Measurements from ENCODE around the gene ADGRA1.
"Not testable (repeated sequence)": the region's sequence is repeated elsewhere in the genome, so short reads cannot be mapped to it uniquely, and the experiment has no call there.

ADGRA1 gene

GRCh38 chr10:133130602-133131001, 42.9 kb downstream of the ADGRA1 start:
- no peak for DNase-seq

GRCh38 chr10:133131053-133131452, 43.3 kb downstream of the ADGRA1 start:
- no peak for DNase-seq

DNA sequence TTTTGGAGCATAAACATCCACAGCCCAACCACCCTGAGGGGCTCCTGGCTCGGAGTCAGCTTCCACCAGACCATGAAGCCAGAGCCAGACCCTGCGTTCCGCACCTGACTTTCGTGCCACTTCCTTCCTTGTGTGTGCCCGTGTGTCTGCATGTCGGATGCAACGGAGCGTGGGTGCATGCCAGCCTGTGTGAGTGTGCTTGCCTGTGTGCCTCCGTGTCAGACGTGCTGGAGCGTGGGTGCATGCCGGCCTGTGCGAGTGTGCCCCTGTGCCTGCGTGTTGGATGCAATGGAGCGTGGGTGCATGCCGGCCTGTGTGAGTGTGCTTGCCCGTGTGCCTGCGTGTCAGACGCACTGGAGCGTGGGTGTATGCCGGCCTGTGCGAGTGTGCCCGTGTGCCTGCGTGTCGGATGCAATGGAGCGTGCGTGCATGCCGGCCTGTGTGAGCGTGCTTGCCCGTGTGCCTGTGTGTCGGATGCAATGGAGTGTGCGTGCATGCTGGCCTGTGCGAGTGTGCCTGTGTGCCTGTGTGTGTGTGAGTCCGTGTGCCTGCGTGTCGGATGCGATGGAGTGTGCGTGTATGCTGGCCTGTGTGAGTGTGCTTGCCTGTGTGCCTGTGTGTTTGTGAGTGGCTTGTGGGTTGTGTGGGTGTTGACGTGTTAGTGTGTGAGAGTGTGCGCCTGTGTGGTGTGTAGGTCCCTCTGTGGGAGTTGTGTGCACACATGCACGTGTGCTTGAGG, 44.2 kb downstream of the ADGRA1 start:
- DNase-seq, result no peak

DNA sequence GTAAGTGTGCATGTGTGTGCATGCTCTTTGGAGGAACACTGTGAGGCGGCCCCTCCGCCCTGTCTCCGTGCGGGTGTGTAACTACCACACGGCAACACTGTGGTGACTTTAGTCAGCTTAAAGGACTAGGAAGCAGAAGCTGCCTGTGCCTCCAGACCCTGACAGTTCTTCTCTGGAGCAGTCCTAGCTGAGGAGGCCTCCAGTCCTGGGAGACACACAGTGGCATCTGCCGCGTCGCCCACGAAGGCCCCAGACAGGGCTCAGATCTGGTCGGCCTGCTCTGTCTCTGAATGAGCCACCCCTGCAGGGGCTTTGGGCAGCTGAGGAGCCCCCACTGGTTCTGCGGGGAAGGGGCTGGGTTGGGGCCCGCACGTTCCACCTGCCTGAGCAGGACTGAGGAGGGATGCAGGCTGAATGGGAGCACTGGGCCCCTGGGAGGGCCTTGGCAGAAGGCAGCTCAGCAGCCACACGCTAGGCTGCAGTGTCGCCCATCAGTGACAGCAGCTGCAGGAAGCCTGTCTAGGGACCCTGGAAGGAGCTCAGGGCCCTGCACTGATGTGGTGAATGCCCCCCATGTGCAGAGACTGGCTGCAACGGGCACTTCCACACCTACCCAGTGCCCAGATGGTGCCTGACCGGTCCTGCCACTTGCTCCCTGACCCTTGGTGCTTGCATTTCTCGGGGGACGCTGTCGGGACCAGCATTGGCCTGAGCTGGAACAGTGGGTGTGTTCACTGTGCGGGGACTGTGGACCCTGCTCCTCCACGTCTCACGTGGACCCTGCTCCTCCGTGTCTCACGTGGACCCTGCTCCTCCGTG, 45.0 kb downstream of the ADGRA1 start:
- no peak for DNase-seq

- no peak for DNase-seq
Measured at GRCh38 chr10:133133471-133134231, 45.9 kb downstream of the ADGRA1 start.

DNA sequence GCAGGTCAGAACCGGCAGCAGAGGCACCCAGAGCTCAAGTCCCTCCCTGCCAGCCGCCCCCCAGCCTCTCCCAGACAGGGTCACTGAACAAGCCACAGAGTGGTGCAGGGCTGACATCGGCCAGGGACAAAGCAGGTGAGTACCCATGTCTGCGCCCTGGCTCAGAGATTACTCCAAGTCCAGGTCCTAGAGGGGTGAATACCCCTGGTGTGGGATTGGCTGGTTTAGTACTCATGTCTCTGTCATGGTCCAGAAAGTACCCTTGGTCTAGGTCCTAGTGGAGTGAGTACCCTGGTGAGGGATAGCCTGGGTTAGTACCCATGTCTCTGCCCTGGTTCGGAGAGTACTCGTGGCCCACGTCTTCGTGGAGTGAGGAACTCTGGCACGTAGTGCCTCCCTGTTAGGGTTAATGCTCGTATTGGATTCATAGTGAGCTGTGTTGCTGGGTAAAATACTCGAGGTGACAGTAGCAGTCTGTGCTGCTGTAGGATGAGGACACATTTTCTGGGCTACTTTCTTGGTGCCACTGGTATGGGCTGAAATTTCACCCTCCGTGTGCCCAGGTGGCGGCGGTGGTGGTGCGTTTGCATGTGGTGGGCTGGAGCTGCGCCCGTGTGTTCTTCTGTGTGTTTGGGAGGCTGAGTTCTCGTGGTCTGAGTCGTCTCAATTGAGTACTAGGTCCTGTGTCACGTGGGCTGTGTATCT, 46.8 kb downstream of the ADGRA1 start:
- DNase-seq, result no peak

- DNase-seq, result no peak
Measured at GRCh38 chr10:133135116-133135465, 47.4 kb downstream of the ADGRA1 start.

DNA sequence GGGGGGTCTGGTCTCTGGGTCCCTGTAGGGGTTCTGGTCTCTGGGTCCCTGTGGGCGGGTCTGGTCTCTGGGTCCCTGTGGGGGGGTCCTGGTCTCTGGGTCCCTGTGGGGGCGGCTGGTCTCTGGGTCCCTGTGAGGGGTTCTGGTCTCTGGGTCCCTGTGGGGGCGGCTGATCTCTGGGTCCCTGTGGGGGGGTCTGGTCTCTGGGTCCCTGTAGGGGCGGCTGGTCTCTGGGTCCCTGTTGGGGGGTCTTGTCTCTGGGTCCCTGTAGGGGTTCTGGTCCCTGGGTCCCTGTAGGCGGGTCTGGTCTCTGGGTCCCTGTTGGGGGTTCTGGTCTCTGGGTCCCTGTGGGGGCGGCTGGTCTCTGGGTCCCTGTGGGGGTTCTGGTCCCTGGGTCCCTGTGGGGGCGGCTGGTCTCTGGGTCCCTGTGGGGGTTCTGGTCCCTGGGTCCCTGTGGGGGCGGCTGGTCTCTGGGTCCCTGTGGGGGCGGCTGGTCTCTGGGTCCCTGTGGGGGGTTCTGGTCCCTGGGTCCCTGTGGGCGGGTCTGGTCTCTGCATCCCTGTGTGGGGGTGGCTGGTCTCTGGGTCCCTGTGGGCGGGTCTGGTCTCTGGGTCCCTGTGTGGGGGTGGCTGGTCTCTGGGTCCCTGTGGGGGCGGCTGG, 49.9 kb downstream of the ADGRA1 start:
- DNase-seq, result not testable (repeated sequence)

GRCh38 chr10:133139551-133140065, 51.9 kb downstream of the ADGRA1 start:
- DNase-seq, result no peak

- DNase-seq, result no peak
Measured at GRCh38 chr10:133140417-133141143, 52.9 kb downstream of the ADGRA1 start.

GRCh38 chr10:133141144-133141957, 53.6 kb downstream of the ADGRA1 start:
- no peak for DNase-seq

DNA sequence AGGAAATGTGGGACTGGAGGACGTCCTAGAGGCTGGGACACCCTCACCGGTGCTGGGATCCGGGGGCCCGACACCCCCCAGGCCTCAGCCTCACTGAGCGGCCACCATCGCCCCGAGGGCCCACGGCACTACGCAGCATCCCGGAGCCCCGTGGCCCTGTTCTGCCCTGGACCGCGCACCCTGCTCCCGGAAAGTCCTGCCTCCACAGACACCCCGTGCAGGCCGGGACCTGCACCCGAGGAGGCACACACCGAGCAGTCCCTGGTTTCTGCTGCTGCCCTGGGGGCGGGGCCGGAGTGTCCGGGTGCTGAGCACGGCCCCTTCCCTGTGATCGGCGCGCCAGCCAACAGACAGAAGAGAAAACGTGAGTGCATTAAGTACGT, 54.2 kb downstream of the ADGRA1 start:
- DNase-seq, result no peak

GRCh38 chr10:133142523-133143199, 54.9 kb downstream of the ADGRA1 start:
- no peak for DNase-seq

DNA sequence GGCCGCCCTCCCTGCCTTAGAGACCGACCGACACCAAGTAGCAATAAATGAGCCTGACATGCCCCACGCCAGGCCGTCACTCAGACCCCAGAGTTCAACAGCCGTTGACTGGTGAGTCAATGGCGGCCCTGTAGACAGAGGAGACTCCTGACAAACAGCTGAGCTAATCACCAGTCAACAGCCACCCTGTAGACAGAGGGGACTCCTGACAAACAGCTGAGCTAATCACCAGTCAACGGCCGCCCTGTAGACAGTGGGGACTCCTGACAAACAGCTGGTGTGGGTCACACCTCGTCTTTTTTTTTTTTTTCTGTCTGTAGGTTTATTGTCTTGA, 55.4 kb downstream of the ADGRA1 start:
- DNase-seq, result no peak

- DNase-seq, result no peak
Measured at GRCh38 chr10:133143546-133143945, 55.8 kb downstream of the ADGRA1 start.

- DNase-seq, result no peak
Measured at GRCh38 chr10:133144771-133145170, 57.0 kb downstream of the ADGRA1 start.

GRCh38 chr10:133150226-133150625, 62.5 kb downstream of the ADGRA1 start:
- no peak for DNase-seq

DNA sequence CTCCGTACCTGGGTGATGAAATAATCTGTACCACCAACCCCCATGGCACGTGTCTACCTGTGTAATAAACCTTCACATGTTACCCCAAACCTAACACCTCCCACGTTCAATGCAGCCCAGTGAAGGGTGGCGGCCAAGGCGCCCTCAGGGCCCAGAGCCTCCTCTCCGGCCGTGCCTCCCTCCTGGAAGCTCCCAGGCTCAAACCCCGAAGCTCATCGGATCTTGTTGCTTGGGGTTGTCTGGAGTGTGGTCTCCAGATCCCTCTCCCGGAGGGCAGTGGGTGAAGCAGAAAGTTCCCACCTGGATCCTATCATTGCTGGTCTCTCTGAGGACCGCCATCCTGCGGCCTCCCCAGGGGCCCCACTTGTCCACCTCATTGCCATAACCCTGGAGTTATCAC, 62.9 kb downstream of the ADGRA1 start:
- DNase-seq, result no peak

GRCh38 chr10:133151071-133151470, 63.3 kb downstream of the ADGRA1 start:
- DNase-seq, result not testable (repeated sequence)

GRCh38 chr10:133151543-133151972, 63.8 kb downstream of the ADGRA1 start:
- no peak for DNase-seq
